ENCODE measurements around the gene BTLA.
"Not testable (repeated sequence)": the region's sequence is repeated elsewhere in the genome, so short reads cannot be mapped to it uniquely, and the experiment has no call there.

Gene BTLA

DNA sequence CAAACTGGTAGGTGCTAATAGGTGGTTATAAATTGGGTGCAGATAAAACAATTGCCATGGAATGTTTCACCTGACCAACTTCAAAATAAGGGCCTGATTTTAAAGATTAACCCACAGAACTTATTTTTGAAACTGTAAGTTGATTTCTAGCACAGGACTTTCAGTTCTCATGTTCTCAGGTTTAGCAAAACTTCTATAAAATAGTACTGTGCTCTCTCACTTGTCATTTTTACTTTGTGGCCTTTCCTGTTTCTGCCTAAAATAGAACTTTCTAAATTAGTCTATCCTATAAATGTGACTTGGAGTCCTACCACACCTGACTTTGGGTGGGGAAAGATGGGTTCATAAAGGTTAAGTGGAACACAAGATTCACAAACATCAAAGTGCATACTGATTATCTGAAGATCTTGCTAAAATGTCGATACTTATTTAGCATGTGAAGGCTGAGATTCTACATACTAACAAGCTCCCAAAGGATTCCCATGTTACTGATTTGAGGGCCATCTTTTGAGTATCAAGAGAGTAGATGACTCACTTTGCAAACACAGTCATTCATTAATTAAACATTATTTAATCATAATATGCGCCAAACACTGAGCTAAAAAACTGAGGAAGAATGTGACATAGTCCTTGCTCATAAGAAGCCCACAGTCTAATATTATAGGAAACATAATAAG is 38.6 kb downstream of the BTLA start:
- no peak for DNase-seq (ENCODE audit: extremely low spot score, insufficient read length, low read depth)
- FAIRE-seq: peak; percentile 99

DNA sequence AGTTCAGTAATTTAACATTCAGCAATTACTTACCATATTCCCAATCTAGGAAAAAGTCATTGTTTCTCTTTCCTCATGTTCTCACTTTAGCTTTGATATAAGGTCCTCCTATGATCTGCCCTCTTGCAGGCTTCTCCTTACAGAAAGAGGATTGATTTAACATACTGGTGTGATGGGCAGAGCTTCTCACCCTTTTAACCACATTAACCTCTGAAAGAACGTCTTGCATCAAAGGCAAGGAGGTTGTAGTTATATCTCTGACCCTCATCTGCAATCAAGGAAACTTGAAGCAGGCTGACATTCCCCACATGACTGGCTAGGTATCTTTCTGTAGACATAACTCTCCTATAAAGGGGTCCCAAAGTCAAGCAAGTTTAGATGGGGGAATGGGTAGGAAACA is 39.5 kb downstream of the BTLA start:
- DNase-seq (ENCODE audit: extremely low spot score, insufficient read length, low read depth): no peak

DNA sequence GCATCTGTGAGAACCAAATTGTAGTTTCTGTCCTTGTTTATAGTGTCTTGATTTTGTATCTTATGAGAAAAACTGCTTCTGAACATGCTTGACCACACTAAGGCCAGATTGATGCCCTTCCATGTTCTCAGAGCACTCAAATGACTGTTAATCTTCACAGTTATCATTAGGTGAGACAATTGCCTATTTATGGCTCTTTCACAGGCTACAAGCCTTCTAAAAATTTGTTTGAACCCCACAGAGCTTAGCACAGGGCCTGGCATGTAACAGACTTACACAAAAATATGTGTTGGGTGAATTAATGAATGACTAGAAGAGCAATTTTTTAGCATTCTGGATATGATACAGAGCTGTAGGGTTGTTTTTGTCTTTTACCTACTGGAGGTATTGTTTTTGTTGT is 43.1 kb downstream of the BTLA start:
- FAIRE-seq (peak; percentile 79), DNase-seq (ENCODE audit: extremely low spot score, insufficient read length, low read depth) (no peak)

More for the DNA sequence above, 39.5 kb downstream of the BTLA start:
- FAIRE-seq: no peak

DNA sequence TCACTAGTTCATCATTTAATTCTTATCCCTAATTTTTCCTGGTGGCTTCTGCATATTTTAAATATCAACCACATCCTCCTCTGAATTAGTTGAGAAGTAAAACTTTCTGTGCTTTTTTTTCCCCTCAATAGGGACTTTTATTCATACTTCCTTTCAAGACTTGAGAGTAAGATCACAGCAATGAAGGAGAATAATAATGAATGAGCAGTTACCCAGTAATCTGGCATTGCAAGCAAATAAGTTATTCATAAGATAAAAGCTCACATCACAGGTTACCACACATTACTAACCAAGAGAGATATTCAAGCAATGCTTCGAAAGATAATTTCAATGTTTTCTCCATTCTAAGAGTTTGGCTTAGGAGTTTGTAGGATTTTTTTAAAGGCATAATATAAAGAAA is 50.3 kb downstream of the BTLA start:
- FAIRE-seq (peak; percentile 46), DNase-seq (ENCODE audit: extremely low spot score, insufficient read length, low read depth) (no peak)

DNA sequence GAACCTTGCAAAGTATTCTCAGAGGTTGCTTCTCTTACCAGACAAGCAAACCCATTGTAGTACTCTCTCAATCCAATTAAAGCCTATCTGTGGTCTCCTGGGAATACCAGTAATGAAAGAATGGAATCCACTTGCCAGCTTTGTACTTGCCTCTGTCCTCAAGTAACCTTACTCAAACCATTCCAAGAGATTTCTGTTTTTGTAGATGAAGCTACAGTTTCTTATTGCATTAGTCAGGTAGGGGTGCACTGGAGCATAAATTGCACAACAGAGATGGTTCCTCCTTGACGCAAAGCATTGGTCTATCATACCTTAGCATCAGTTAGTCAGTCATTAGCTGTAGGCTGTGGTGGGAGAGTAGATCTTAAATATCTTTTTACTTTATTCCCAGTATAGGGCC is 52.9 kb downstream of the BTLA start:
- FAIRE-seq (no peak), DNase-seq (ENCODE audit: extremely low spot score, insufficient read length, low read depth) (no peak)

DNA sequence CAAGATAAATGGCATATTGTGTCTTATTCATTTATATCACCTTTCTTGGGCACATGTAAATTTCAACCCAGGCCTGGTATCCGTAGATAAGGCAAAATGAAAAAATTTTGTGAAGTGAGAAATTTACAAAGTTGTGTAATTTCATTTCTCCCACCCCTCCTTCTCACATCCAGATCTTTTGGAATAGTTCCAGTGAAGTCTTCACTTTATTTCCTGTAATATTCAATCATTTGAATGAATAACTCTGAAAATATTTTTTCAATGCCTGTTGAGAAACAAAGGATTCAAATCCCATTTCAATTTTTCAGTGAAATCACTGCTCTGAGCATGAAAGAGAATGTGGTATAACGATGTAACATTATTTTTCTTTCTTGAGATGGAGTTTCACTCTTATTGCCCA is 53.4 kb downstream of the BTLA start:
- FAIRE-seq (no peak), DNase-seq (ENCODE audit: extremely low spot score, insufficient read length, low read depth) (no peak)

DNA sequence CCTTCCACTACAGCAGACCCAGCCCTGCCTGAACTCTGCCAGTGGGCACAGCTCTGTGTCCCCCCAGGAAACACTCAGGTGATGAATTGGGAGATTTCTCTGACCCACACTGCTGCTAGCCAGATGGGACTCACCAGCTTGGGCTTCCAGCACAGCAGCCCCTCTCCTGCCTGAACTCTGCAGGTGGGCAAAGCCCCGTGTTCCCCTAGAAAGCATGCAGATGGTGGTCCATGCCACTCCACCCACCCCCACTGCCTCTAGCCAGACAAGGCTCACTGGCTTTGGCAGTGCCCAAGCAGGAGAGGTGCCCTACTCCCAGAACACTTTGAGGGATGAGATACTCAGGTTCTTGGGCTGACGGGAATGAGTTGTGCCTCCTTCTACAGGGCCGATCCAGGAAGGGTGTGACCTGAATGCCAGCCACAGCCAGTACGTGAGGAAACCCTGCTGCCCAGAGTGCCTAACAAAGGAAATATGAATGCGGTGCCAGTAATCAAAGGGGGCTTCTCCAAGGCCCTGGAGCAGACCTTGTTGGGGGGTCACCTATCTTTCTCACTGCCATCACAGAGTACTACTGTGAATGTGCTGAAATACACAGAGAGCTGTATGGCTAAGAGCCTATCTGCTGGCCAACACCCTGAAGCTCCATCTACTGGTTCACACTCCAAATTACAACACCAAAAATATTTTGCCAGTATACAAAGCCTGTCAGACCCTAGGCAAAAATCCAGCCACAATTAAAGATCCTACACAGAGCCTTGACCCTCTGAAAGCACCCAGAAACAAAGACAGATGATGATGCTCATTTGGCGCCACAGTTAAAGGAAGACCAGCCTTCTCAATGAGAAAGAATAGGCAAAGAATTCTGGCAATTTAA is 61.9 kb downstream of the BTLA start:
- FAIRE-seq (peak; percentile 88), DNase-seq (ENCODE audit: extremely low spot score, insufficient read length, low read depth) (no peak)

DNA sequence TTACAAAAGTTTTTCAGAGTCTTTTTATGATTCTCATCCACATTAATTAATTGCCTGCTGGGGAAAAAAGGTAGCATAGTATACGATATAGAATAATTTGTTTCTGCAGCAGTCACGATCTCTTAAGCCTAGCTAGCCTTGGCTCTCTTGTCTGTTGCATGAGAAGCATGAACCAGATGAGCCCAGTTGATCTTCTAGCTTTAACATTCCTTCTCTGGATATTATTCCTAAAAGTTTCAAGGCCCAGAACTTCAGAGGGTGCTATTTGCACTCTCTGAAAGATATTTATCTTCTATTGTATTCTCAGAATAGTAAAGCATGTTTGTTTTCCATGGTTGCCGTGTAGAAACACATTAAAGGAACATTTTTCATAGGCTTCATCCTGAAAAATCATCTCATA is 69.3 kb downstream of the BTLA start:
- no peak for FAIRE-seq
- no peak for DNase-seq (ENCODE audit: extremely low spot score, insufficient read length, low read depth)

DNA sequence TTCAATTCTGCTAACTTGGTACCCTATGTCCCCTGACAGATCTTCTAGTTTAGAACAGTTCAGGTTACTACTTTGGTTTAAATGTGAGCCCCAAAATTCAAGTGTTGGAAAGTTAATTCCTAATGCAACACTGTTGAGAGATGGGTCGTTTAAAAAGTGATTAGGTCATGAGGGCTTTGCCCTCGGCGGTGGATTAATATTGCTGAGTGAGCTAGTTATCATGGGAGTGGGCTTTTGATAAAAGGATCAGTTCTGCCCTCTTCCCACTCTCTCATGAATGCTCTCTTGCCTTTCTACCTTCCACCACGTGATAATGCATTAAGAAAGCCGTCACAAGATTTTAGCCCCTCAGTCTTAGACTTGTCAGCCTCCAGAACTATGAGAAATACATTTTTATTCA is 72.1 kb downstream of the BTLA start:
- DNase-seq (ENCODE audit: extremely low spot score, insufficient read length, low read depth): no peak
- no peak for FAIRE-seq

DNA sequence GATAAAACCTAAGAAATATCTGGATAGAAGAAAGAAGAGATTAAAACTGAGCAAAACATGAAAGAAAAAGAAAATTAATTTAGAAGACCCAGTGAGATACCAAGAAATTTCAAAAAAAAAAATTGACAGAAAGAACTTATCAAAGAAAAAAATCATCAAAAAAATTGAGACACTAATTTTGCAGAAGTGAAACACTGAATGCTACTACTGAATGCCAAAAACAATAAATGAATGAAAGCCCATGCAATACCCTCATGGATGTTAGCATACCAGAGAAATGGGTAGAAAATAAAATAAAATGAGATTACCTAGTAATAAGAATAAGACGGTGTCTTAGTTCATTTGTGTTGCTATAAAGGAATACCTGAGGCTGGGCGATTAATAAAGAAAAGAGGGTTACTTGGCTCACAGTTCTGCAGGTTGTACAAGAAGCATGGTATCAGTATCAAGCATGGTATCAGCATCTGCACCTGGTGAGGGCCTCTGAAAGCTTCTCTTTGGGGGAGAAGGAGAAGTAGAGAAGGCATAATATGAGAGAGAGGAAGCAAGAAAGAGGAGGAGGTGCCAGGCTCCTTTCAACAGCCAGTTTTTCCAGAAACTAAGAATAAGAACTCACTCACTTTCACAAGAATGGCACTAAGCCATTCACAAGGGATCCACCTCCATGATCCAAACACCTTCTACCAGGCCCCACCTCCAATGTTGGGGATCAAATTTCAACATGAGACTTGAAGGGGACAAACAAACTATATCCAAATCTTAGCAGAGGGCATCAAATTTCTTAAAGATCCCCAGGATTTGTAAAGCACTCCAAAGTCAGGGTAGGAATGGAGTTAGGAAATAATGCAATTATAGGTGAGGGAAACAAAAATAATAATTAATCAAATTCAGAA is 73.2 kb downstream of the BTLA start:
- no peak for DNase-seq (ENCODE audit: extremely low spot score, insufficient read length, low read depth)
- peak; percentile 44 for FAIRE-seq

DNA sequence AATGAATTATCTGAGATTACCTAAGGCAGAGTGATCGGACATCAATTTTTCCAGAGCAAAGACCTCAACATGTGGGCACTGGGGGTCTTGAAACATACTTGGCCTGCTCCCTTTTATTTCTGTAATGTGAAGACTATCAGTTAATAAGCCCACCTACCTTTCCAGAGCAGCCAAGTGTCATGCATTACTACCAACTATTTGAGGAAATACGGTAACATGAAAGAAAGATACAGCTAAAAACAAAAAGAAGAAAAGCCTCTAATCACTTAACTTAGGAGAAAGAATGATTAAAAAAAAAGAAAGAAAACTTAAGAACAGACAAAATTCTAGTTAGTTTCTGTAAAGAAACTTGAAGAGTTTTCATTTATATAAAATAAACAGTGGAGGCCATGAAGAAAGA is 73.9 kb downstream of the BTLA start:
- FAIRE-seq: no peak
- no peak for DNase-seq (ENCODE audit: extremely low spot score, insufficient read length, low read depth)

DNA sequence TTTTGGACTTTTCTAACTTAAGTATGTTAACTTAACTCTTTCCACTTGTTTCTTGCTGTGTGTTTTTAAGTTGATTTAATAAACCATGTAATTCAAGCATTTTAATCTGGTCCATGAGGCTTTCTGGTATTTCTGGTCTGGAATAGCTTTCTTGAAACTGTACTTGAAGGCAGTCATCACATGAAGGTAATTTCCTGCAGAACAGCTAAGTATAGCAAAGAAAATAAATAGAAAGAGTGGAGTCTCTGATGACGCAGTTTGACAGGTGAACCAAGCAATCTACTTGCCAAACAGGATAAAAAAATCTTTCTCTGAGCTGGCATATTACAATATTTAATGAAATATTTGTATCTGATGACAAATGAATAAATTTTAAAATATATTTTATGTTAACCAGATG is 74.9 kb downstream of the BTLA start:
- DNase-seq (ENCODE audit: extremely low spot score, insufficient read length, low read depth) (no peak), FAIRE-seq (no peak)

DNA sequence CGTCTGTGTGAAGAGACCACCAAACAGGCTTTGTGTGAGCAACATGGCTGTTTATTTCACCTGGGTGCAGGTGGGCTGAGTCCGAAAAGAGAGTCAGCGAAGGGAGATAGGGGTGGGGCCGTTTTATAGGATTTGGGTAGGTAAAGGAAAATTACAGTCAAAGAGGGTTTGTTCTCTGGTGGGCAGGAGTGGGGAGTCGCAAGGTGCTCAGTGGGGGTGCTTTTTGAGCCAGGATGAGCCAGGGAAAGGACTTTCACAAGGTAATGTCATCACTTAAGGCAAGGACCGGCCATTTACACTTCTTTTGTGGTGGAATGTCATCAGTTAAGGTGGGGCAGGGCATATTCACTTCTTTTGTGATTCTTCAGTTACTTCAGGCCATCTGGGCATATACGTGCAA is 76.4 kb downstream of the BTLA start:
- not testable (repeated sequence) for DNase-seq (ENCODE audit: extremely low spot score, insufficient read length, low read depth); FAIRE-seq

DNA sequence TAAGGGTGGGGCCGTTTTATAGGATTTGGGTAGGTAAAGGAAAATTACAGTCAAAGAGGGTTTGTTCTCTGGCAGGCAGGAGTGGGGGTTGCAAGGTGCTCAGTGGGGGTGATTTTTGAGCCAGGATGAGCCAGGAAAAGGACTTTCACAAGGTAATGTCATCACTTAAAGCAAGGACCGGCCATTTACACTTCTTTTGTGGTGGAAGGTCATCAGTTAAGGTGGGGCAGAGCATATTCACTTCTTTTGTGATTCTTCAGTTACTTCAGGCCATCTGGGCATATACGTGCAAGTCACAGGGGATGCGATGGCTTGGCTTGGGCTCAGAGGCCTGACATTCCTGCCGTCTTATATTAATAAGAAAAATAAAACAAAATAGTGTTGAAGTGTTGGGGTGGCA is 80.7 kb downstream of the BTLA start:
- FAIRE-seq; DNase-seq (ENCODE audit: extremely low spot score, insufficient read length, low read depth): not testable (repeated sequence)

DNA sequence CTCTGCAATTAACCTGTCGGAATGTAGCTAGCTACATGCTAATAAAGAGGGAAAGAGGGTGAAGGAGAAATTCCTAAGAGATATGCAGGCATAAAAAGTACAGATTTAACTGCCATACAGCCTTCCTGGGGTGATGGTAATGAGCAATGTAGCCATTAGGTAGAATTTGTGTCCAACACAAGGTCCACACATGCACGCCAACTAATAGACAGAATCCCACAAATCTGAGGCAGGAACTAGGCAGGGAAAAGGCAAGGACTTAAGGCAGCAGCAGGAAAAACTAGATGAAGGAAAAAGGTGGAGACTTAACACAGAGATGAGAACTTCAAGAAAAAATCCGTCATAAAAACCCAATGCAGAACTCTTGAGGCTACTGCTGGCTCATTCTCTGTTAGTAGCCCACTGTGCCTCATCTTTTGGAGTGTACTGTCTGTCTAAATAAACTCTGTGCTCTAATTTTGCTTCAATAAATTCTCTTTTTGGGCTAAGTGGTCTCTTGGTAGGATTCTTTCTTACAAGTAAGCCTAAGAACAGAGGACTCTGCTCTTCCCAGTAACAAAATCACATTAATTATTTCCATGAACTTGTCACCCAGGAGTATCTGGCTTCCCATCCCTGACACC is 81.5 kb downstream of the BTLA start:
- no peak for FAIRE-seq
- no peak for DNase-seq (ENCODE audit: extremely low spot score, insufficient read length, low read depth)

DNA sequence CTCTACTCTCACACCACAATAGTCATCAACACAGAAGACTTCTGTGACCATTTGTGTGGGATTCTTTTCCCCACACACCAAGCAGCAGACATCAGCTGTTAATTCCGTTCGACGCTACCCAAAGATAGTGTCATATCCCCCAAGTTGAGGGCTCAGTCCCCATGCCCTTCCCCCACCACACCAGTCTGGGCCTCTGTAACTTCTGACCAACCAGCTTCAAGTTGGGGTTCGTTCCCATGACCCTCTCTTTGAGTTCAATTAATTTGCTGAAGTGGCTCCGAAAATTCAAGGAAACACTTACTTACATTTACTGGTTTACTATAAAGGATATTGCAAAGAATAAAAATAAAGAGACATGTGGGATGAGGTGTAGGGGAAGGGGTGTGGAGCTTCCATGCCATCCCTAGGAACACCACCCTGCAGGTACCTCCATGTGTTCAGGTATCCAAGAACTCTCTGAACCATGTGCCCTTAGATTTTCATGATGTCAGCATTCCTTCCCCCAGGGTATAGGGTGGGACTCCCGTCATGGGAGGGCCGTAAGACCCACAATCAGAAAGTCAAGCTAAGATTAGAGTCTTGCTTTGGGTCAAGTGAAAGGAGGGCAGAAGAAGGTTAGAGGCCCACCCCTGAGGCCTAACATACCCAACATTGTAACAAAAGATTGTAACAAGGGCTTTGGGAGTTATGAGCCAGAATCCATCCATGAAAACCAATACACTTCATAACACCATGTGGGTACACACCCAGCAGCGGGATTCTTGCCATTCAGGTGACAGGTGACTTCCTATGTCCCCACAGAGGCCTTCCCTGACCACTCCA is 82.7 kb downstream of the BTLA start:
- no peak for FAIRE-seq
- DNase-seq (ENCODE audit: extremely low spot score, insufficient read length, low read depth): no peak

DNA sequence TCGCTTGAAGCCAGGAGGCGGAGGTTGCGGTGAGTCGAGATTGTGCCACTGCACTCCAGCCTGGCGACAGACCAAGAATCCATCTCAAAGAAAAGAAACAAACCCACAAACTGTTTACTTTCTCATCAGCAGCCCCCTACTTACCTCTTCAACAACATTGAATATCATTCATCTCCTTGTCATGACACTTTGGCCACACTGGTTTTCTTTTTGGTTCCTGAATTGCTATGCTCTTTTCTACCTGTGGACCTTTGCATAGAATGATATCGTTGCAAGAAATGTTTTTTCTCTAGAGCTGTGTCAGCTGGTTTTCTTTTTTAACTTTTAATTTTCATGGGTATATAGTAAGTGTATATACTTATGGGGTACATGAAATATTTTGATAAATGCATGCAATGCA is 83.9 kb downstream of the BTLA start:
- DNase-seq (ENCODE audit: extremely low spot score, insufficient read length, low read depth) (no peak), FAIRE-seq (no peak)
